Panc1 (cell line): Measurements from ENCODE around the gene SELENOP. TPM values are rescaled to one million over a fixed set of nuclear protein-coding genes. Genes with fewer than 3 reads are reported as not detected.

Source experiments
- ATAC-seq: fragments of 200-7000 bp; cut with Tn5 transposase; 2 replicates; pipeline ENCODE4 v1.9.1; 2020; ENCODE audit warnings: mild to moderate bottlenecking, moderate library complexity
- Bru-seq: library from RNA; stranded (reverse); fragments of 400-500 nt; gene quantifications from one replicate; lab custom pipeline; 2021; lab: Mats Ljungman, UMichigan
- BruChase-seq, 2 experiments: library from RNA; stranded (reverse); fragments of 400-500 nt; gene quantifications; one replicate each; lab custom pipeline; 2021; lab: Mats Ljungman, UMichigan
- BruUV-seq: library from RNA; stranded (reverse); fragments of 400-500 nt; replicated peaks from 2 replicates; lab custom pipeline; 2021; lab: Mats Ljungman, UMichigan
- CTCF ChIA-PET: fragments of 300-600 bp; sonication (Branson Sonifier 250); formaldehyde crosslinking; loops from one replicate; lab custom pipeline; 2022; ENCODE audit warnings: antibody characterized with exemption; lab: Charles Lee
- POLR2A ChIA-PET: fragments of 300-600 bp; sonication (Branson Sonifier 250); formaldehyde crosslinking; loops from one replicate; lab custom pipeline; 2022; ENCODE audit warnings: antibody characterized with exemption; lab: Charles Lee
- DNase-seq: peaks from one replicate; pipeline ENCODE4 v3.0.0-alpha.2; 2010; ENCODE audit warnings: low read depth, low spot score
- H3K27ac ChIP-seq: 2 replicates; pipeline ENCODE4 v1.5.1; 2011; ENCODE audit warnings: mild to moderate bottlenecking, low read length, inconsistent platforms
- H3K27me3 ChIP-seq: fragments of 200-500 bp; sonication (Bioruptor generic); 2 replicates; pipeline ENCODE4 v1.6.0; 2014; ENCODE audit warnings: low read length, inconsistent platforms; ENCODE audit not compliant: control insufficient read depth, insufficient read depth
- H3K36me3 ChIP-seq: fragments of 200-500 bp; sonication (Bioruptor generic); 2 replicates; pipeline ENCODE4 v1.5.1; 2014; ENCODE audit warnings: inconsistent platforms, mild to moderate bottlenecking, low read length, moderate library complexity; ENCODE audit not compliant: control insufficient read depth, insufficient read depth
- H3K4me1 ChIP-seq: 2 replicates; pipeline ENCODE4 v1.5.1; 2011; ENCODE audit warnings: inconsistent platforms, mild to moderate bottlenecking, low read length, moderate library complexity; ENCODE audit not compliant: control insufficient read depth, insufficient read depth
- H3K4me3 ChIP-seq, 2 experiments: 2 replicates each; pipeline ENCODE4 v1.5.1; 2011 to 2012; ENCODE audit warnings: low read depth in 2 of 2, low read length in 2 of 2, mild to moderate bottlenecking in 2 of 2, inconsistent platforms in 1 of 2, moderate library complexity in 1 of 2
- H3K9me3 ChIP-seq: fragments of 200-500 bp; sonication (Bioruptor generic); 2 replicates; pipeline ENCODE4 v1.5.1; 2014; ENCODE audit warnings: low read depth, mild to moderate bottlenecking, inconsistent platforms, low read length, moderate library complexity; ENCODE audit not compliant: control insufficient read depth, insufficient read depth
- POLR2AphosphoS5 ChIP-seq: IDR thresholded peaks from 2 replicates; pipeline ENCODE4 v1.6.1; 2012; ENCODE audit warnings: mild to moderate bottlenecking, low read depth, low read length, moderate library complexity
- SIN3A ChIP-seq: IDR thresholded peaks from 2 replicates; pipeline ENCODE4 v1.6.1; 2012; ENCODE audit warnings: low read depth, mild to moderate bottlenecking, low read length, moderate library complexity, borderline replicate concordance; ENCODE audit not compliant: insufficient read depth
- TCF7L2 ChIP-seq: IDR thresholded peaks from 2 replicates; pipeline ENCODE4 v1.6.1; 2011; ENCODE audit warnings: mild to moderate bottlenecking, low read depth, low read length, inconsistent platforms
- in situ Hi-C: cut with HindIII; loops from 2 replicates; pipeline ENCODE4 v1.10.0; 2016; ENCODE audit warnings: low sequenced_read_pairs, low pct_unique_long_range_greater_than_20kb
- intact Hi-C: fragments of 100-400 bp; cut with micrococcal nuclease; formaldehyde crosslinking; loops from one replicate; pipeline ENCODE4 v1.10.0; 2022; ENCODE audit not compliant: unreplicated experiment
- long read RNA-seq: library from polyadenylated mRNA; unstranded; transcript quantifications from one replicate; pipeline ENCODE4 v2.0.0, GENCODE V29; 2021; ENCODE audit not compliant: unreplicated experiment
- polyA plus RNA-seq: library from polyadenylated mRNA; unstranded; fragments of >200 nt; gene quantifications from one replicate; pipeline ENCODE4 v1.2.1, GENCODE V29; 2012; ENCODE audit warnings: missing spikeins; ENCODE audit not compliant: insufficient read length
- total RNA-seq: library from RNA; stranded (reverse); gene quantifications from one replicate; pipeline ENCODE4 v1.2.1, GENCODE V29; 2021; ENCODE audit not compliant: unreplicated experiment
- TF ChIP-seq, protein P1 (sequence below): fragments of 450-650 bp; IDR thresholded peaks from 2 replicates; pipeline ENCODE4 v1.5.1; 2017; ENCODE audit warnings: mild to moderate bottlenecking
- TF ChIP-seq, protein P2 (sequence below), 2 experiments: IDR thresholded peaks; 2 replicates each; pipeline ENCODE4 v1.6.1; 2011 to 2012; ENCODE audit warnings: low read depth in 2 of 2, control low read depth in 1 of 2, low read length in 1 of 2, mild to moderate bottlenecking in 1 of 2, moderate library complexity in 1 of 2; ENCODE audit not compliant: insufficient read depth in 1 of 2

SELENOP gene, protein sequence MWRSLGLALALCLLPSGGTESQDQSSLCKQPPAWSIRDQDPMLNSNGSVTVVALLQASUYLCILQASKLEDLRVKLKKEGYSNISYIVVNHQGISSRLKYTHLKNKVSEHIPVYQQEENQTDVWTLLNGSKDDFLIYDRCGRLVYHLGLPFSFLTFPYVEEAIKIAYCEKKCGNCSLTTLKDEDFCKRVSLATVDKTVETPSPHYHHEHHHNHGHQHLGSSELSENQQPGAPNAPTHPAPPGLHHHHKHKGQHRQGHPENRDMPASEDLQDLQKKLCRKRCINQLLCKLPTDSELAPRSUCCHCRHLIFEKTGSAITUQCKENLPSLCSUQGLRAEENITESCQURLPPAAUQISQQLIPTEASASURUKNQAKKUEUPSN
- total RNA-seq, result 1.6 TPM
- polyA plus RNA-seq, result 1.1 TPM
- Bru-seq, nascent RNA, result percentile 33 among the genes with signal in this experiment
- BruChase-seq, experiment 1, labeled RNA remaining after a 2-hour chase, result percentile 29 among the genes with signal in this experiment
- percentile 31 among the genes with signal in this experiment for BruChase-seq, experiment 2, labeled RNA remaining after a 6-hour chase
- long read RNA-seq, partial matches to known transcripts, result 0 of 5 reads
- long read RNA-seq, other reads (novel, unspliced or antisense), result 0 of 5 reads

DNA sequence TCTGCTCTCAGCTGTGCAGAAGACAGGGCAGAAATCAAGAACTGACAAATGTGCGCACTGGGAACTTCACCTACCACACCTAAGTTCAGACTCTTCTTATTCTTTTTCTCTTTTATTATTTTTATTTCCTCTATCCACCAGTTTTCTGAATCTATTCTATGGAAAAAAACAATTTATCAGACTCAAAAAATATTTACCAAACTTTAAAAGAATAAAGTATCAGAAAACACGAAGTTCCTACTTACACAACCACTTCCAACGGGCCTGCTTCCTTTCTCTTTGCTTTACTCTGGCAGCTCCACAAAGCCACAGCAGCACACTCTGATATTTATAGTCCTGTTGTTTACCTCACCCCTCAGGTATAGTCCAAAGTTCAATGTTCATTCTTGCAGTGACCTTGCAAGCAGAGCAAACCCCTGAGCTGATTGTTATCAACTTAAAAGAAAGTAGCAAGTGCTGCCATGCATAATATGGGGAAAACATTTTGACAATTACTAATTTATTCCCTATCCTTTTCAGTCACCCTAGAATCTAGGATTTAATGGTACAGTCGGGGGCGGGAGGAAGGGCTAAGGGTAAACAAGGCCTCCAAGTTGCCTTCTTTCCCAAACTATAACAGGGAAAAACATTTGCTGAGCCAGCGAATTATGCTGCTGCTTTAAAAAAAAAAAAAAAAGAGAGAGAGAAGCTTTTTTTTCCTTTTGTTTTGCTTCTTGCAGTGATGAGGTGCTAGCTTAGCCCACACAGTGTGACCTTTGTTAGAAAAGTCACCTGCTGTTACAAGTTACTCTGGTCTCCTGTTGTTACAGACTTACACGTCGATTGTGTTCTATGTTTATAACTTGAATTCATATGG, at the start of gene SELENOP:
Gene SELENOP (minus strand): TSS at position 302 of the 856 bp plus-strand sequence. CDS start 3,539 bp downstream, outside the sequence.
- no TSS peak for BruUV-seq
- H3K9me3 ChIP-seq, result no peaks in the 10 kb centered on the region
- CTCF ChIA-PET, result no interaction called here
- H3K4me1 ChIP-seq, result 0 out of 2 replicates have a peak, but pooled peaks cover 7% of the 10 kb centered on the region
- intact Hi-C loops (no loop called here), in situ Hi-C loops (no loop called here)
- DNase-seq, result peak; percentile 7
- no peaks in the 10 kb centered on the region for H3K27me3 ChIP-seq
- TF ChIP-seq, protein P1, sequence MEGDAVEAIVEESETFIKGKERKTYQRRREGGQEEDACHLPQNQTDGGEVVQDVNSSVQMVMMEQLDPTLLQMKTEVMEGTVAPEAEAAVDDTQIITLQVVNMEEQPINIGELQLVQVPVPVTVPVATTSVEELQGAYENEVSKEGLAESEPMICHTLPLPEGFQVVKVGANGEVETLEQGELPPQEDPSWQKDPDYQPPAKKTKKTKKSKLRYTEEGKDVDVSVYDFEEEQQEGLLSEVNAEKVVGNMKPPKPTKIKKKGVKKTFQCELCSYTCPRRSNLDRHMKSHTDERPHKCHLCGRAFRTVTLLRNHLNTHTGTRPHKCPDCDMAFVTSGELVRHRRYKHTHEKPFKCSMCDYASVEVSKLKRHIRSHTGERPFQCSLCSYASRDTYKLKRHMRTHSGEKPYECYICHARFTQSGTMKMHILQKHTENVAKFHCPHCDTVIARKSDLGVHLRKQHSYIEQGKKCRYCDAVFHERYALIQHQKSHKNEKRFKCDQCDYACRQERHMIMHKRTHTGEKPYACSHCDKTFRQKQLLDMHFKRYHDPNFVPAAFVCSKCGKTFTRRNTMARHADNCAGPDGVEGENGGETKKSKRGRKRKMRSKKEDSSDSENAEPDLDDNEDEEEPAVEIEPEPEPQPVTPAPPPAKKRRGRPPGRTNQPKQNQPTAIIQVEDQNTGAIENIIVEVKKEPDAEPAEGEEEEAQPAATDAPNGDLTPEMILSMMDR, result no peak
- TF ChIP-seq SIN3A (no peak), POLR2AphosphoS5 (no peak), TCF7L2 (no peak)
- TF ChIP-seq, protein P2, sequence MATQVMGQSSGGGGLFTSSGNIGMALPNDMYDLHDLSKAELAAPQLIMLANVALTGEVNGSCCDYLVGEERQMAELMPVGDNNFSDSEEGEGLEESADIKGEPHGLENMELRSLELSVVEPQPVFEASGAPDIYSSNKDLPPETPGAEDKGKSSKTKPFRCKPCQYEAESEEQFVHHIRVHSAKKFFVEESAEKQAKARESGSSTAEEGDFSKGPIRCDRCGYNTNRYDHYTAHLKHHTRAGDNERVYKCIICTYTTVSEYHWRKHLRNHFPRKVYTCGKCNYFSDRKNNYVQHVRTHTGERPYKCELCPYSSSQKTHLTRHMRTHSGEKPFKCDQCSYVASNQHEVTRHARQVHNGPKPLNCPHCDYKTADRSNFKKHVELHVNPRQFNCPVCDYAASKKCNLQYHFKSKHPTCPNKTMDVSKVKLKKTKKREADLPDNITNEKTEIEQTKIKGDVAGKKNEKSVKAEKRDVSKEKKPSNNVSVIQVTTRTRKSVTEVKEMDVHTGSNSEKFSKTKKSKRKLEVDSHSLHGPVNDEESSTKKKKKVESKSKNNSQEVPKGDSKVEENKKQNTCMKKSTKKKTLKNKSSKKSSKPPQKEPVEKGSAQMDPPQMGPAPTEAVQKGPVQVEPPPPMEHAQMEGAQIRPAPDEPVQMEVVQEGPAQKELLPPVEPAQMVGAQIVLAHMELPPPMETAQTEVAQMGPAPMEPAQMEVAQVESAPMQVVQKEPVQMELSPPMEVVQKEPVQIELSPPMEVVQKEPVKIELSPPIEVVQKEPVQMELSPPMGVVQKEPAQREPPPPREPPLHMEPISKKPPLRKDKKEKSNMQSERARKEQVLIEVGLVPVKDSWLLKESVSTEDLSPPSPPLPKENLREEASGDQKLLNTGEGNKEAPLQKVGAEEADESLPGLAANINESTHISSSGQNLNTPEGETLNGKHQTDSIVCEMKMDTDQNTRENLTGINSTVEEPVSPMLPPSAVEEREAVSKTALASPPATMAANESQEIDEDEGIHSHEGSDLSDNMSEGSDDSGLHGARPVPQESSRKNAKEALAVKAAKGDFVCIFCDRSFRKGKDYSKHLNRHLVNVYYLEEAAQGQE (IDR thresholded peaks at IDR 0.05; ENCODE audit: insufficient read depth in 1 of 2, low read depth in 2 of 2, low read length in 1 of 2), result no peak
- no peak within 1 kb of the TSS for H3K4me3 ChIP-seq
- H3K36me3 ChIP-seq, result no peaks in the 10 kb centered on the region
- POLR2A ChIA-PET, result interaction anchor here (0.6 to 0.7 kb wide), 2 partner anchors 245 to 1296 kb away, joined by 7 to 8 read pairs; no protein-coding TSS in a partner anchor
- ATAC-seq, result peak; percentile 73; the same call in 1 of the 2 replicates
- no peak within 1 kb of the TSS for H3K27ac ChIP-seq

DNA sequence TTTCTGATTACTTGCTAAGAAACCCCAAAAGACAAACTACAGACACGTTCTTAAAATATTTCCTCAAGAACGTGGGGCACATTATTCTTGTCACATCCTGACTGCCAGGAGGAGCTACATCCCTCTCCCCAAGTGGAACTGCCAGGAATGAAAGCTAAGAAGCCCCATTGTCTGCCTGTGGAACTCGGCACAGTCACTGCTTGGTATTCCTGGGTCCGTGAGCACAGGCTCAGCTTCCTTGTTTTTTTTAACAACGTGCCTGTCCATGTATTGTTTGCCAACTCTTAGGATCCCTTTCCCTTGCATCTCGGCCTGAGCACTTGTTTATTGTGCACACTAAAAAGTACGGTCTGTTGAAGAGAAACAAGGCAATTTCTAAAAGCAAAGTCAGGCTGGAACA, 47.0 kb upstream of the SELENOP start:
- in situ Hi-C loops, result no loop called here
- ATAC-seq, result no peak
- no peaks in the 10 kb centered on the region for H3K9me3 ChIP-seq

More for the DNA sequence above, 47.0 kb upstream of the SELENOP start:
- intact Hi-C loops, result no loop called here
- BruUV-seq, result no TSS peak
- no peak overlapping the region for H3K27ac ChIP-seq
- TF ChIP-seq, protein P1, result no peak
- TF ChIP-seq SIN3A (no peak), POLR2AphosphoS5 (no peak), TCF7L2 (no peak)
- TF ChIP-seq, protein P2 (IDR thresholded peaks at IDR 0.05; ENCODE audit: insufficient read depth in 1 of 2, low read depth in 2 of 2, low read length in 1 of 2), result no peak
- ChIA-PET POLR2A (no interaction called here), CTCF (no interaction called here)
- H3K36me3 ChIP-seq, result no peaks in the 10 kb centered on the region
- peak overlapping the region in 1 of 2 experiments; percentile 4; a peak in 1 of 4 replicates for H3K4me3 ChIP-seq
- no peak for DNase-seq
- H3K4me1 ChIP-seq, result no peaks in the 10 kb centered on the region
- H3K27me3 ChIP-seq, result no peaks in the 10 kb centered on the region
